HG03442 (cell line): ENCODE data around the gene ACAA1.
"Not testable (repeated sequence)": the region's sequence is repeated elsewhere in the genome, so short reads cannot be mapped to it uniquely, and the experiment has no call there.

ENCODE experiments used
- ATAC-seq: cut with Tn5 transposase; IDR thresholded peaks from one replicate; pipeline ENCODE4 v1.9.1; 2021; ENCODE audit warnings: mild to moderate bottlenecking, moderate library complexity; ENCODE audit not compliant: unreplicated experiment

ACAA1 gene, protein sequence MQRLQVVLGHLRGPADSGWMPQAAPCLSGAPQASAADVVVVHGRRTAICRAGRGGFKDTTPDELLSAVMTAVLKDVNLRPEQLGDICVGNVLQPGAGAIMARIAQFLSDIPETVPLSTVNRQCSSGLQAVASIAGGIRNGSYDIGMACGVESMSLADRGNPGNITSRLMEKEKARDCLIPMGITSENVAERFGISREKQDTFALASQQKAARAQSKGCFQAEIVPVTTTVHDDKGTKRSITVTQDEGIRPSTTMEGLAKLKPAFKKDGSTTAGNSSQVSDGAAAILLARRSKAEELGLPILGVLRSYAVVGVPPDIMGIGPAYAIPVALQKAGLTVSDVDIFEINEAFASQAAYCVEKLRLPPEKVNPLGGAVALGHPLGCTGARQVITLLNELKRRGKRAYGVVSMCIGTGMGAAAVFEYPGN

DNA sequence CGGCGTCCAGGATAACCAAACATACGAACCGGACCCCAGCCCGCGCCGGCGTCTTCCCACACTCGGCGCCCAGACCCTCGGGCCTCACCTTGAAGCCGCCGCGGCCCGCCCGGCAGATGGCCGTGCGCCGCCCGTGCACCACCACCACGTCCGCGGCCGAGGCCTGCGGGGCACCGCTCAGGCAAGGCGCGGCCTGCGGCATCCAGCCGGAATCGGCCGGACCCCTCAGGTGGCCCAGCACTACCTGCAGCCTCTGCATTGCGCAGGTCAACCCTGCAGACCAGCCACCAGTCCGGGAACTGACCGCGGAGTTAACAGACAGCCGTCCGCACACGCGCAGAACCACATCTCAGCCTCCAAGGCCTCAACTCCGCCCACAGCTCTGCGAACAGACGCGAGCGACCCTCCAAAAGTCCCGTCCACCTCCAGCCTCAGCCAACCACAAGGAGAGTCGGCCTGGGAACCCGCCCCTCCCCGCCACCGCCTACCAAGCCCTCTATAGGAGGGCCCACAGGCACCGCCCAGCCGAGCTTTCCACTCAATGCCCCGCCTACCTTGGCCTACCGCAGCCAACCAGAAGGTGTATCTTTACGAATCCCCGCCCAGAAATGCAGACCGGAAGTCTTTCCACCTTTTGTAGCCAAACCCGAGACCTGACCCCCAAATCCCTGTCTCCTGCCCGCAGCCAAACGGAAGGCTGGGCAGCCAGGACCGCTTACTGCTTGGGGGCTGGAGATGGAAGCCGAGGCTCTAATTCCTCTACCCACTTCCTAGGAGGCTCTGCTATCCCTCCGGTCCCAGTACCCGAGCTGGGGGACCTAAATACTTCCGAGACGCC lies at the start of gene ACAA1:
Gene ACAA1 (minus strand): TSS at position 351 of the 838 bp plus-strand sequence. CDS start 92 bp downstream, at position 259.
- ATAC-seq, result peak; percentile 86

DNA sequence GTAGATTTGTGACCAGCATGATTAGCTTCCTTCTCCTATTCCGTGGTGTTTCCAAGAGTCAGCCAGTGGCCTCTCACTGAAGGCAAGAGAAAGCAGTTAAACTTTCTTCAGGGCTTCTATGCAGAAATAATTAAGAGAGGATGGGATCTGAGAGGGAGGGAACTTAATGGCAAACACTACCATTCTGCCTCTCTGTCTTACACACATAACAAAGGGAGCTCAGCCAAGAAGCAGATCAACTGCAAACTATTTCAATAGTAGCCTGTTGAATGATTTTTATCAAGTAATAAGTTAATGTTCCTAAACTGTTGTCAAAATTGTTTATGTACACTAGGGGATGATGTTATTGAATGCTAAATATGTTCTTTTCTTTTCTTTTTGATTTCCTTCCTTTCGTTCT lies 40.3 kb upstream of the ACAA1 start:
- ATAC-seq, result no peak

DNA sequence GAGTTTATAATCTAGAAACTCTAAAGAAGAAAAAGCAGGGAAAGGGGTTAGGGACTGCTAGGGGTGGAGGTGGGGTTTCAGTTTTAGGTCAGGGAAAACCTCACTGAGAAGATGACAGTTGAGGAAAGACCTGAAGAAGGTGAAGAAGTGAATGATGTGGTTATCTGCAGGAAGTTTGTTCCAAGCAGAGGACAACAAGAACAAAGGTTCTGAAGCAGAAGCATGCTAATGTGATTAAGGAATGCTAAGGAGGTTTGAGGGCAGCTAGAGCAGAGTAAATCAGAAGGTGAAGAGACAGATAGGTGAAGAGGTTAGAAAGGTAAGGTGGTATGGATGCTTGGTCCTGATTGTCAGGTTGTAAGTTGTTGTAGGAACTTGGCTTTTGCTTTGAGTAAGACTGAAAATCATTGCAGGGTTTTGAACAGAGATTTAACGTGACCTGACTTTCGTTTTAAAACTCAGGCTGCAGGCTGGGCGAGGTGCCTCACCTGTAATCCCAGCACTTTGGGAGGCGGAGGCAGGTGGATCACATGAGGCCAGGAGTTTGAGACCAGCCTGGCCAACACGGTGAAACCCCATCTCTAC lies 37.0 kb upstream of the ACAA1 start:
- ATAC-seq, result peak; percentile 40

DNA sequence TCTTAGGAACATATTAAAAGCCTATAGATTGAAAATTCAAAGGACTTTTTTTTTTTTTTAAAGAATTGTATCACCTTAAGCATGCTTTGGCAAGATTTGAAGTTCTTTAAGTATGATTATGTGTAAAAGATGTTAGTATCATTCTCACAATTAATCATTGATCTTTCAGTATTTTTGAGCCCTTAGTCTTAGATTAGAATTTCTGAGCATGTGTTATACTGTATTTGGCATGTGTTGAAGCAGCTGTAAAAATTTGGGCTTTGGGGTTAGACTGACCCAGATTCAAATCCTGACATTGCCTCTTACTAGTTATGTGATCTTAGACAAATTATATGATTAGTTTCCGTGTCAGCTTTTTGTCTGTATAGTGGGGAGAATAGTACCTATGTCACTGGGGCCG lies 34.7 kb upstream of the ACAA1 start:
- ATAC-seq, result no peak

DNA sequence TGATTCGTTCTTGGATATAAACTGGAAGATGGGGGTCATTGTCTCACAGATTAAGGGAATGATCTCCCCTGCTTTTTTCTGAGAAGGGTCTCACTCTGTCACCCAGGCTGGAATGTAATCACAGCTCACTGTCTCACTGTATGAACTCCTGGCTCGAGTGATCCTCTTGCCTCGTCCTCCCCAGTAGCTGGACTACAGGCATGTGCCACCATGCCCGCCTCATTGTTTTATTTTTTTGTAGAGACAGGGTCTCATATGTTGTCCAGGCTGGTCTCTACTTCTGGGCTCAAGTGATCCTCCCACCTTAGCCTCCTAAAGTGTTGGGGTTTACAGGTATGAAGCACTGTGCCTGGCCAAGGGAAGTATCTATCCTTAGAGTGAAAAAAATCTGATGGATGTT lies 33.8 kb upstream of the ACAA1 start:
- no peak for ATAC-seq

DNA sequence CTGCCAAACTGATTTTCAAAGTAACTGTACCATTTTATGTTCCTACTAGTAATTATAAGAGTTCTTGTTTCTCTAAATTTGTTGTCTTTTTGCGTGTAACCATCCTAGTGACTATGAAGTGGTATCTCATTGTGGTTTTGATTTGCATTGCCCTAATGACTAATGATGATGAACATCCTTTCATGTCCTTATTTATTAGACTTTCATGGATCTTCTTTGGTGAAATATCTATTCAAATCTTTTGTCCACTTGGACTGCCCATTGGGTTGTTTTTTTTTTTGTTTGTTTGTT lies 32.0 kb upstream of the ACAA1 start:
- ATAC-seq, result no peak

DNA sequence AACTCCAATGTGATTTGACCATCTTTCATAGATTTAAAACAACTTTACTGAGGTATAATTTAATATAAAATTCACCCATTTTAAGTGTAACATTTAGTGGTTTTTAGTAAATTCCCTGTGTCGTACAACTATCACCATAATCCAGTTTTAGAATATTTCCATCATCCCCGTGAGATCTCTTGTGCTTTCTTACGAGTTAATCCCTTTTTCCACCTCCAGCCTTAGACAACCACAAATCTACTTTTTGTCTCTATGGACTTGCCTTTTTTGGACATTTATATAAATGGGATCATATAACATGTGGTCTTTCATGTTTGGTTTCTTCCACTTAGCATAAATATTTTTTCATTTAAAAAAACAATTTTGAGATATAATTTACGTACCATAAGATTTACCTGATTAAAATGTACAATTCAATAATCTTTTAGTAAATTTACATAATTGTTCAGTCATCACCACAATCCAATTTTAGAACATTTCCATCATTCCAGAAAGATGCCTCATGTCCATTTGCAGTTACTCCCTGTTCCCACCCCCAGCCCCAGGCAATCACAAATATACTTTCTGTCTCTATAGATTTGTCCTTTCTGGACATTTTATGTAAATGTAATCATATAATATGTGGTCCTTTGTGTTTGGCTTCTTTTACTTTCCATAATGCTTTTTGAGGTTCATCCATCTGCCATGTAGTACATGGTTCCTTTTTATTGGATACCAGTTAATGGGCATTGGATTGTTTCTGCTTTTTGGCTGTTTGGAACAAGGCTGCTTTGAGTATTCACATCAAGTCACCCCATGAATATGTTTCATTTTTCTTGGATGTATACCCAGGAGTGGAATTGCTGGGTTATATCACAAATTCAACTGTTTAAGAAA lies 31.5 kb upstream of the ACAA1 start:
- ATAC-seq, result no peak

DNA sequence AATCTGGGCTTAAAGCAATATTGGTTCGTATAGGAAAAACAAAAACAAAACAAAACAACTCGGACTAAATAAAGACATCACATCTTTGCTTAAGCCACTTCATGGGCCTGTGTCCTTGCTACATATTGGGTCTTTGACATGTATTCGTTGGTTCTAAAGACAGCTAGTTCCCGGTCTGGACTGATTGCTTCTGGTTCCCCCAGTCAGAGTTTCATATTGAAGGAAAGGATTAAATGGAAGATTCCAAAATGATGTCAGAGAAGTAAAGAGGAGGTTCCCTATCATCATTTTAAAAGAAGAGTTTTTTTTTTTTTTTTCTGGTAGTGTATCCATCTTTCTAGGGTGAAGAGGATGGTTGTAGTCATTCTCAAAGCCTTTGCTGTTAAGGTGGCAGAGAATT lies 30.7 kb upstream of the ACAA1 start:
- ATAC-seq, result no peak

DNA sequence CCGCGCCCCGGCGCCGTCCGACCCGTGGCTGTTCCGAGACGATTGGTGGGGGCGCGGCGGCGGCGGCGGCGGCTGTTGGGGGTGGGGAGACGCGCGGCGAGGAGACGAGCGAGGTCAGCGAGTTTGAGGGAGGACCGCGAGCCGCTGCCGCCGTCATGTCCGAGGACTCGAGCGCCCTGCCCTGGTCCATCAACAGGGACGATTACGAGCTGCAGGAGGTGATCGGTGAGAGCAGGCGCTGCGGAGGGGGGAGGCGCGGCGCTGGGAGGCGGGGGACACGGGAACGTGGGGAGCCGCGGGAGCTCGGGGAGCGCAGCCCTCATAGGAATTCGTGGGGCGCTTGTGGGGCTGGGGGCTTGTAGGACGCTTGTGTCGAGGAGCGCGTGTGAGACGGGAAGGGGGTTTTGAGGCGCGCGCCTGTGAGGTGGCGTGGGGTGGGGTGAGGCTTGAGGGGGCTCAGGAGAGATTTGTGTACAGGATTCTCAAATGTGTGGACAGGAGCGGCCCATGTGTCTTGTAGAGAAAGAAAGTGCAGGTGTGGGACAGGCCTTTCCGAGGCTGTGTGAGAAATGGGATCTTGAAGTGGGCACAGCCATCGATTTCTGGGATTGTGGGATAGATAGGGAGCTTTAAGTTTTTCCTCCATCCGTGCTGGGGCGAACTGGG lies 28.9 kb upstream of the ACAA1 start:
- ATAC-seq, result no peak

DNA sequence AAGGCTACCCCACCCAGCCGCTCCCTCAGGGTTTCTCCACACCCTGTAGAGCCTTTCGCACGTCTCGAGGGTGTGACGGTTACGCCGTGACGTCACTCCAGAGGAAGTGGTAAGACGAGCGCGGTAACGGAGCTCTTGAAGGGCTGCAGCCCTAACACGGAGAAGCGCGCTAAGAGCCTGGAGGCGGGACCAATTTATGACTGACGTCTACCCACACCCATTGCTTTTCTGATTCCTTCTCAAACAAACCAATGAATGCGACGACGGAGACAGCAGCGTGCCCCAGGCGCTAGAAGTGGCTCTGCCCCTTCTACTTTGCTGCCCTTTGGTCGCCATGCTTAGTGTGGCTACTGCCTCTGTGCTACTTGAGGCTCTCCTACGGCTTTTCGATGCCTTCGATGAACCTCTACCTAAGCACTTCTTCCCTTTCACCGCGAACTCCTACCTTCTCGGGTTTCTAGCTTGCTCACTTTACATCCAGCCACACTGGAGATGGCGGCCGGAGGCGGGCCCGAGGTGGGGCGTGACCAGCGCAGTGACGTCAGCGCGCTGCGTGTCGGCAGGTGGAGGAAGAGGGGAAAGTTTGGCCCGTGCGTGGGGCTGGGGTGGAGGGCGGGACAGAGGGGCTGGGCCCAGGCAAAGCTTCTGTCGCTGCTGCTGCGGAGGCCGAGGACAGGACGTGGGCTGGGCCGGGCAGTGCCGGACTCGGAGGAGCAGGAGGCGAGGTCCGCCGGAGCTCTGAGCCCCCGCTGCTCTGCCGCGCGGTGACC lies 28.2 kb upstream of the ACAA1 start, which contains the start of gene OXSR1:
Gene OXSR1 (plus strand): TSS at position 586 of the 770 bp plus-strand sequence. CDS start 340 bp downstream, outside the sequence.
- ATAC-seq, result peak; percentile 85

DNA sequence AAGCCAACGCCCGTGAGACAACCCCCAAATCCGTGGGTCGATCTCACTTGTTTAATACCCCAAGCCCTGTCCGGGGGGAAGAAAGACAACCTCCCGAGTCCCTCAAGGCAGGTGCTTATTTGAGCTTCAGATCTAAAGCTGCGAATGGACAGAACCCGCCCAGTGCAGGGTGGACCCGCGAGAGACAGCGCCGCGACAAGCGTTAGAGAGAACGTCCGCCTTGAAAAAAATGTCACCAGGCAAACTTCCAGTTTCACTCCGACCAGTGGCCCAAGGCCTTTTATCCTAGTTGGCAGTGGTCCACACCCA lies 27.7 kb upstream of the ACAA1 start:
- peak; percentile 7 for ATAC-seq

DNA sequence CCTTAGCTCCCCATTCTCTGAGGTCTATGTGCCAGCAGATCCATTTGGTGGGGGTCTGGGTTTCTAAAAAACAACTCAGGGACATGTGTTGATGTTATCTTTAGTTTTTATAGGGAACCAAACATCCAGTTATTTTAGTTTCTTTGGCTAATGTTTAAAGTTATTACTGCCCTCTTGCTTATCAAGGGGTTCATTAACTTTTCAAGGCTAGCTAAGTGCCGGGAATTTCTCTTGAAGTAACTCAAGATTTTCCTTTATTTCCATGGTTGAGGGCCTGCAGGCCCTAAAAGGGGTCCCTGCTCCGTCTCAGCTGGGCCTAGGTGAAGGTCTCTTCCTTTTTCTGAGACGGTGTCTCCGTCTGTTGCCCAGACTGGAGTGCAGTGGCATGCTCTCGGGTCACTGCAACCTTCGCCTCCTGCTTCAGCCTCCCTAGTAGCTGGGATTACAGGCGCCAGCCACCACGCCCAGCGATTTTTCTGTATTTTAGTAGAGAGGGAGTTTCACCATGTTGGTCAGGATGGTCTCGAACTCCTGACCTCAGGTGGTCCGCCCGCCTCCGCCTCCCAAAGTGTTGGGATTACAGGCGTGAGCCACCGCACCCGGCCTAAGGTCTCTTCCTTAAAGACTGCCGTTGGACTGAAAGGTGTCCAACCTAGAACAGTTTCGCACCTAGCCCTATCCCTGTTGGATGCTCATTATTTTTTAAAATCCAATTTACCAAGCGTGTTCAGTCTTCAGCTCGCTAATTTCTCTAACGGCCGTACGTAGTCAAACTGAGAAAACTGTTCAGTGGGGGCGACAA lies 27.1 kb upstream of the ACAA1 start:
- ATAC-seq, result no peak

DNA sequence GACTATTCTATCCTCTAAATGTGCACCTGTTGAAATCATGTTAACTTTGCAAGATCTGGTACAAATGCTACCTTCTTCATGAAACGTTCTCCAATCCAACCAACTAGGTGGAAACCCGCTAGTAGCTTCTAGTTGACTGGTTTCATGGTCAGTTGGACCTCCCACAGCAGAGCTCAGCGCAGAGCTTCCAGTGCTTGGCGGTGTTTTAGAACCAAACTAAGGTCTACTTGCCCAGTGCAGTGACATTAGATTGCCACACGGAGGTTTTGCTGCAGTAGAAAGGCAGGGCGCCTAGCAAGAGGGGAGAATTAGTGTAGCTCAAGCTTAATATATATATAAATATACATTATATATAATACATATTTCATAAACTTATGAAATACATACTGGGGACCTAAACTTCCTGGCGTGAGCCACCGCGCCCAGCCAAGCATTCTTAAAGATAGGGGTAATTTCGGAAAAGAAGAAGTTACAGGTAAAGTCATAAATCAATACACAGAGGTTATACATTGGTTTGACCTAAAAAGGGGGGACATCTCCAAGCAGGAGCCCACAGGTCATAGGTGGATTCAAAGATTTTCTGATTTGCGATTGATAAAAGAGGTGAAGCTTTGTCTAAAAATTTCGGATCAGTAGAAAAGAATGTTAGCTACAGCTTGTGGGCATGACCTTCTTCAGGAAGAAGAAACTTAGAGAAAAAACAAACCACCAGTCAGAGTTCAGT lies 26.4 kb upstream of the ACAA1 start:
- ATAC-seq, result no peak

DNA sequence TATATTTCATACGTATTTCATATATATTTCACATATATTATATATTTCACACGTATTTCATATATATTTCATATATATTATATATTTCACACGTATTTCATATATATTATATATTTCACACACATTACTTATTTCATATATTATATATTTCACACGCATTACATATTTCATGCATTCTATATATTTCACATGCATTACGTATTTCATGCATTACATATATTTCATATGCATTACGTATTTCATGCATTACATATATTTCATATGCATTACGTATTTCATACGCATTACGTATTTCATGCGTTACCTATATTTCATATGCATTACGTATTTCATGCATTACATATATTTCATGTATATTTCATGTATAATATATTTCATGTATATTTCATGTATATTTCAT lies 23.8 kb upstream of the ACAA1 start:
- not testable (repeated sequence) for ATAC-seq

DNA sequence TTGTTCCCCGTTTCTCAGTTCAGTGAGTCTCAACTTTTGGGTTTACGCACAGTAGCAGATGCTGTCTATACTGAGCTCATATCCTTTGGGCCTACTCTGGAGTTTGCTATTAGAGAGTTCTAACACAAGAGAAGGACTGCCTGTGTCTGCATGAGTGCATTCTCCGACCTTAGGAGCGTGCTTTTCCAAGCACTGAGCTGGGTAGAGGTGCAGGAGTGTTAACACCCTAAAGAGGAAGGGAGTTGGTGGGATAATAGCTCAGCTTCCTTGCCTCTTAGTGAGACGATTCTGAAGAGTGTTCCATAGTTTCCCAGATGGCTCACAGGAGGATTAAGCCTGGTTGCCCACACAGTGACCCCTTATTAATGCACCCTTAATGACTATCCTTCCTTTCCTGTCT lies 21.5 kb upstream of the ACAA1 start:
- no peak for ATAC-seq

DNA sequence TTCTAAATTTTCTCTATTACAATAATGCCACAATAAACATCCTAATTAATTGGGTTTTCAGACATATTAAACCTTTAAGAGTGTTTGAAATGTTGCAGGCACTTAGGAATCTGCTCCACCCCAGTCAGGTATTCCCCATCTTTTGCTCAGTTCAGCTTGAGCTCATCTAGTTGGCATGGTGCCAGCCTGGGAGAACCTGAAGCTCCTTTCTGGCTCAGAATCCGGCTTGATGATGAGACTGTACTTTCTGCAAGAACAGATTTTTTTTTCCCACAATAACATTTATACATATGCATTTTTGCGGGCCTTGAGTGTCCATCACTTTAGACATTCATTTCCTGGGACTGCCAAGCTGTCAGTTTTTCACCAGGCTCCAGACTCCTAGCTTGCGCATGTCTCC lies 20.7 kb upstream of the ACAA1 start:
- ATAC-seq, result no peak

DNA sequence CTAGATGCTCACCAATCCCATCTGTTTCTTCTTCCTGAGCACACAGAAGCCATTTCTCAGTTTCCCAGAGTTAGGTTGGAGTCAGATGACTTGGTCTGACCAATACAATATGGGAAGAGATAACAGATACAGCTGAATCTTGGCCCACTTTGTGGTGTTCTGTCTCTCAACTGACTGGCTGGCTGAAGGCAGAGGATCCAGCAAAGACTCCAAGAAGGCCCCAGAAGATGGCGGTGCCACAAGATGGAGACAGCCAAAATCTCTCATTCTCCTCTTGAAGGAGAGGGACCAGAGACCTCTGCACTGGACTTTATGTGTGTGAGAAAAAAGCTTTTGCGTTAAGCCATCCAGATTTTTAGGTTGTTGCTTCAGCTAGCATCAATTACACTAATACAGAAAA lies 20.2 kb upstream of the ACAA1 start:
- ATAC-seq, result no peak

DNA sequence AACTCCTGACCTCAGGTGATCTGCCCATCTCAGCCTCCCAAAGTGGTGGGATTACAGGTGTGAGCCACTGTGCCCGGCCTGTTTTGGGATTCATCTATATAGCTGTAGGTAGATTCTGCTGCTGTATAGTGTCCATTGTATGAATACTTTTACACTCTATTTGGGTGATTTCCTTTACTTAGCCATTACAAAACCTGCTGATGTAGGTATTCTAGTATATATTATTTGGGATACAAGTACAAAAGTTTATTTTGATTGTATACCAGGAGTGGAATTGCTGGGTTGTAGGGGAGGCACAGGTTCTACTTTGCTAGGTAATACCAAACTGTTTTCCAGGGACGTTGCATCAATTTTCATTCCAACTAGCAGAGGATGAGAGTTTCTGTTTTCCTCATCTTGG lies 18.9 kb upstream of the ACAA1 start:
- ATAC-seq, result no peak
